HG02884 (cell line): Measurements from ENCODE around the gene PRCD.

Experiments used
- ATAC-seq: cut with Tn5 transposase; IDR thresholded peaks from one replicate; pipeline ENCODE4 v1.9.1; 2021; ENCODE audit warnings: mild to moderate bottlenecking, moderate library complexity; ENCODE audit not compliant: unreplicated experiment

PRCD gene

DNA sequence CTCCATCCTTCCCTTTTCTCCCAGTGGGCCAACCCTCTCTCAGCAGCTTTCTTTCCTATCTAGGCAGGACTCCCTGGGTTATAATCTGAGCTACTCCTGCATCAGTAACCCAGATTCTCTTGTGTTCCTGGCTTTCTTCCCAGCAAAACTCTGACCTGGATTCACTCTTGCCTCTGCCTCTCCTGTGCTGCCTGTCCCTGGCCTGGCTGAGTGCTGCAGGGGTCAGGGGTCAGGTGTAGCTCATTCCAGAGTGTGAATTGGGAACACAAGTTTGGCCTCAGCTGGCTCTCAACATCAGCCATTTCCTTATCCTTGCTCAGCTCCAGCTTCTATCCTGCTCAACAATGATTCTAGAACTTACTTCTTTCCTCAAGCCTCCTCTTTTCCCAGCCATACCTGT, 48.3 kb downstream of the PRCD start:
- ATAC-seq = no peak

DNA sequence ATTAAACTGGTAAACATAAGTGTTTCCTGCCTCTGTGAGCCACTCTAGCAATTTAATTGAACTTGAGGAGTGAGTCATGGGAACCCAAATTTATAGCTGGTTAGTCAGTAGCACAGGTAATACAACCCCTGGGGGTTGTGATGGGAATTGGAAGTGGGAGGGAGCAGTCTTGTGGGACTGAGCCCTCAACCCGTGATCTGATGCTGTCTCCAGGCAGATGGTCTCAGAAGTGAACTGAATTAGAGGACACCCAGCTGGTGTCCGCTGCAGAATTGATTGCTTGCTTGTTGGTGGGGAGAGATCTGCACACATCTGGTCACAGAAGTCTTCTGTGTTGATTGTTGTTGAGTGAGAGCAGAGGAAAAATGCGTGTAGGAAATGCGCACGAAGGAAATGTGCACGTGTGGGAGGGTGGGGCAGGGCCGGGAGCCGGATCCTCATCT, 53.6 kb downstream of the PRCD start:
- no peak for ATAC-seq

DNA sequence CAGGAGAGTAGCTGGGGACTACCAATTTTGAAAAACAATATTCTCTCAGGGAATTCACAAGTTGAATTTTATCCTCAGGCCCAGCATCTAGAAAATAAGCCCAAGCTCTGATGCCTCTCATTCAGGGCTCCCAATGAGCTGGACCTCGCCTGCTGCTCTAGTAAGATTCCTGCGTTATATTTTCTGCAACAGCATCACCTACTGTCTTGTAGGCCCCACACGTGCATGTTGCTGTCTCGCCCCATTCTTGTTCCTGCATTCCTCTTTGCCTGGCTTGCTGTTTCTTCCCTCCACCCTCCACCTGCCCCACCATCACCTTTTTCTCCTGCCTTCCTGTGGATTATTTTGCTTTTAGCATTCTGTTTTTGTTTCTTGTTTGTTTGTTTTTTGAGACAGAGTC, 54.1 kb downstream of the PRCD start:
- ATAC-seq = no peak

DNA sequence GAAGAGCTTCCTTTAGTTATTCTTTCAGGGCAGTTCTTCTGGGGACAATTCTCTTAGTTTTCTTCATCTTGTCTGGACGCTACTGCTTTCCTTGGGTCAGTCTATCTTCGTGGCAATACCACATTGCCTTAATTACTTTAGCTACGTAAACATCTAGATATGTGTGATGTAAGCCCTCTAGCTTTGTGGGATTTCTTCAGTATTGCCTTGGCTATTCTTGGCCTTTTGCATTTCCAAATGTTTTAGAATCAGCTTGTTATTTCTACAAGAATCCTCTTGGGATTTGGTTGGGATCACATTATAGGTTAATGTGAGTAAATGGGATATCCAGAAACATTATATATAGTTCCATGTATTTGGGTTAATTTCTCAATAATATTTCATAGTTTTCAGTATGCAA, 54.8 kb downstream of the PRCD start:
- no peak for ATAC-seq
